ENCODE measurements around the gene GRID1.

The GRID1 gene

DNA sequence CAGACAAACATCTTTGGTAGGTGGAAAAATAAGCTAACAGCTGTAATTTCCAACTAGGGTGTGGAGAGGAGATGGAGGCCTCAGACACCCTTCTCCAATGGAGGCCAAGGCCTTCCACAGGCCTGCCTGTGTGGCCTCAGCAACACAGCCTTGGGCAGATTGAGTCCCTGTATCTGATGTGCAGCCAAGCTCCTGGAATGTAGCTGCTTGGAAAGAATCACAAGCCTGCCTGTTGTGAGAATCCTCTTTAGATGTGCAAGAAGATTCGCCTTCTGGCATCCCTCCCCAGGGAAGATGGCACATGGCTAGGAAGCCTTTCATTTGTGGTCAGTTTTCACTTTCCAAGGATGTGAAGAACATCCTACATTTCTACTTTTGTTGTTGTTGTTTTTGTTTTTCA lies 684.0 kb downstream of the GRID1 start:
- no peak for DNase-seq
- intact Hi-C loops (cut with DNase I; ENCODE audit: low total_unique reads): no loop called here
- H3K27me3 ChIP-seq: no peaks in the 10 kb centered on the region
- no peaks in the 10 kb centered on the region for H3K9me3 ChIP-seq
- no peaks in the 10 kb centered on the region for H3K36me3 ChIP-seq
- H3K4me3 ChIP-seq: no peak overlapping the region
- H3K27ac ChIP-seq: no peak overlapping the region
- TF ChIP-seq CTCF (IDR thresholded peaks at IDR 0.05): no peak
- no peaks in the 10 kb centered on the region for H3K4me1 ChIP-seq

DNA sequence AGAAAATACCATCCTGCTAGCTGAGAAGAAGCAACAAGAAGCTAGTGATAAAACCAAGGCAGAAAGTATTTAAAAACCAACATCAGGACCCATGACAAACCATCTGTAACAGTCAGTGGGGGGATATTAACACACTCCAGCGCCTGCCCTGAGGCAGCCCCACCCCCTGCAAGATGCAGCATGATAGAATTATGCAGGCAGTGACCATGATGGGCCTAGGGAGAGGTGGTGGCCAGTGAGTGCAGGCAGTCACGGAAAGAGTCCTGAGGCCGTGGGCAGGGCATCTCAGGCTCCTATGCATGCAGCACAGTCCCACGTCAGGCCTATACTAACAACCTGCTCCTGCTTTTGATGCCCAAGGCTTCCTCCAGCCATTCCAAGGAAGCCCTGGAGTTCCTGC lies 686.9 kb downstream of the GRID1 start:
- H3K4me1 ChIP-seq: no peaks in the 10 kb centered on the region
- TF ChIP-seq CTCF (IDR thresholded peaks at IDR 0.05): no peak
- intact Hi-C loops (cut with DNase I; ENCODE audit: low total_unique reads): no loop called here
- no peaks in the 10 kb centered on the region for H3K9me3 ChIP-seq
- H3K27ac ChIP-seq: no peak overlapping the region
- no peak for DNase-seq
- no peak overlapping the region for H3K4me3 ChIP-seq
- H3K36me3 ChIP-seq: no peaks in the 10 kb centered on the region
- H3K27me3 ChIP-seq: no peaks in the 10 kb centered on the region

- intact Hi-C loops (cut with DNase I; ENCODE audit: low total_unique reads): no loop called here
- H3K27ac ChIP-seq: no peak overlapping the region
- no peak for TF ChIP-seq CTCF (IDR thresholded peaks at IDR 0.05)
Observed at GRCh38 chr10:85679061-85679460, 687.5 kb downstream of the GRID1 start.

GRCh38 chr10:85674851-85675250 lies 691.7 kb downstream of the GRID1 start:
- no peak for TF ChIP-seq CTCF (IDR thresholded peaks at IDR 0.05)
- DNase-seq: no peak
- no peak overlapping the region for H3K27ac ChIP-seq
- peaks cover 0 to 11% (median 5%) of the 10 kb centered on the region in 3 donors for H3K9me3 ChIP-seq
- no peaks in the 10 kb centered on the region for H3K27me3 ChIP-seq
- H3K36me3 ChIP-seq: no peaks in the 10 kb centered on the region
- no peaks in the 10 kb centered on the region for H3K4me1 ChIP-seq
- no peak overlapping the region for H3K4me3 ChIP-seq
- intact Hi-C loops (cut with DNase I; ENCODE audit: low total_unique reads): no loop called here

More at GRCh38 chr10:85679061-85679460, 687.5 kb downstream of the GRID1 start:
- Histone ChIP-seq H3K36me3 (no peaks in the 10 kb centered on the region), H3K4me3 (no peak overlapping the region), H3K4me1 (no peaks in the 10 kb centered on the region), H3K9me3 (no peaks in the 10 kb centered on the region), H3K27me3 (no peaks in the 10 kb centered on the region)
- DNase-seq: no peak

- H3K27me3 ChIP-seq: no peaks in the 10 kb centered on the region
- peaks cover 0 to 11% (median 5%) of the 10 kb centered on the region in 3 donors for H3K9me3 ChIP-seq
- TF ChIP-seq CTCF (IDR thresholded peaks at IDR 0.05): no peak
- no peak for DNase-seq
- H3K4me3 ChIP-seq: no peak overlapping the region
- H3K27ac ChIP-seq: no peak overlapping the region
- H3K36me3 ChIP-seq: no peaks in the 10 kb centered on the region
- H3K4me1 ChIP-seq: no peaks in the 10 kb centered on the region
- intact Hi-C loops (cut with DNase I; ENCODE audit: low total_unique reads): no loop called here
Observed at GRCh38 chr10:85673270-85673669, 693.3 kb downstream of the GRID1 start.

- Histone ChIP-seq H3K9me3 (peaks cover 0 to 11% (median 5%) of the 10 kb centered on the region in 3 donors), H3K4me3 (no peak overlapping the region), H3K4me1 (no peaks in the 10 kb centered on the region), H3K36me3 (no peaks in the 10 kb centered on the region), H3K27me3 (no peaks in the 10 kb centered on the region), H3K27ac (no peak overlapping the region)
- TF ChIP-seq CTCF (IDR thresholded peaks at IDR 0.05): no peak
- intact Hi-C loops (cut with DNase I; ENCODE audit: low total_unique reads): no loop called here
- DNase-seq: no peak
Observed at GRCh38 chr10:85671530-85671929, 695.1 kb downstream of the GRID1 start.
